ENCODE data around the gene NCAPH2.

NCAPH2 gene

GRCh38 chr22:50474710-50475651 lies 33.0 kb upstream of the NCAPH2 start, which contains the start of gene SBF1:
Gene SBF1 (minus strand): TSS chr22:50475035. CDS start chr22:50474840, 195 bp downstream.
- DNase-seq (ENCODE audit: low read depth in 2 of 2), result peak; percentile 85 to 88

DNA sequence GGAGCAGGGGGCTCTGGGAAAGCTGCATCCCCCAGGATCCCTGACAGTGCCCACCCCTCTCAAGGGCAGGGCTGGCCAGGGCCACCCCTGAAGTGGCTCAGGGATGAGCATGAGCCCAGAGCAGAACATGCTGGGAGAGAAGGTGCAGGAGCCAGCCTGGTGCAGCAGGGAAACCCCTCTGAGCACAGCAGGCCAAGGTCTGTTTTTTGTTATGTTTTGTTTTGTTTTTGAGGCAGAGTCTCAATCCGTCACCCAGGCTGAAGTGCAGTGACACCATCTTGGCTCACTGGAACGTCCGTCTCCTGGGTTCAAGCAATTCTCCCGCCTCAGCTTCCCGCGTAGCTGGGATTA lies 32.4 kb upstream of the NCAPH2 start:
- no peak for DNase-seq (ENCODE audit: low read depth in 2 of 2)

- no peak for DNase-seq (ENCODE audit: low read depth in 2 of 2)
These were observed 31.2 kb upstream of the NCAPH2 start for GRCh38 chr22:50476868-50477267.

DNA sequence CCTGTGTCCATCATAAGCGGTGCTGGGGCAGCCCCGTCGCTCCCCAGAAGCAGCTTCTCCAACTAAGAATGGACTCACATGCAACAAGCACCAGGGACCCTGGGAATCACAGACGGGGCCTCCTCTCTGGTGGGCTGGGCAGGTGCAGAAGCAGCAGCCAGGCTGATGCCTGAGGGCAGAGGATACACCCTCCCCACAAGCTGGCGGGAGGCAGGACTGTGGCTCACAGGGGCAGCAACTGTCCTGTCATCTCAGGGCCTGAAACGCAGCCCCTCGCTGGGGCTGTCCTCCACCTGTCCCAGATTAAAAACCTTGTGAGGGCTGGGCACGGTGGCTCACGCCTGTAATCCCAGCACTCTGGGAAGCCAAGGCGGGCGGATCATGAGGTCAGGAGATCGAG lies 30.1 kb upstream of the NCAPH2 start:
- DNase-seq (ENCODE audit: low read depth in 2 of 2), result no peak

DNA sequence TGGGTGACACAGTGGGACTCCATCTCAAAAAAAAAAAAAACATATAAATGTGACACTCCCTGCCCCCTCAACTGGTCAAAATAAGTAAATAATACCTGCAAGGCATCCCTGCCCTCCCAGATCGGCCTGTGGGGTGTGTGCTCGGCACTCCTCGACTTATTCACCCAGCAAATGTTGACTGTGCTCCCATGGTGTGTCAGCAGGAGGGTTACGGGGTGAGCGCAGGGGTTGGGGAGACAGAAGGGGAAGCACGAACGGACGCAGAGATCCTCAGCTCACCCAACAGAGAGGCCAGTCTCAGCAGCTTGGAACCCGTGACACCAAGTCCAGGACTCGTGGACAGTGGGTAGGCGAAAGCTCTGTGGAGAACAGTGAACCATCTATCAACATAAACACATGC lies 28.3 kb upstream of the NCAPH2 start:
- no peak for DNase-seq (ENCODE audit: low read depth in 2 of 2)

DNA sequence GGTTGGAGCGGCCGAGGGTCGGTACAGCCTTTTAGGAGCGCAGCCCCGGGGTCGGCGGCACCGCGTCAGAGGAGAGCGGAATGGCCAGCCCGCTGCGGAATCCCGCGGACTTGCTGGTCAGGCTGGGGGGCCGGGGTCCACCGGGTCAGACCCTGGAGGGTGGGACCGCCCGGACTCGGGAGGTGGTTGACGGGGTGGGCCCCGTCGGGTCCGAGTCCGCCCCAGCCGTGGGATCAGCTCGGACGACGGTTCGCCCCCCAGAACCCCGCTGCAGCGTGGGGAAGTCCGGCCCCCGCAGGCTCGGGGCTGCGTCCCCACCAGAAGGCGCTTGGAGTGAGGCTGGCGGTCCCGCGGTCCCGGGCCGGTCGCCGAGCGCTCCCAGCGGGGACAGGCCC lies 27.0 kb upstream of the NCAPH2 start:
- DNase-seq (ENCODE audit: low read depth in 2 of 2), result no peak

- DNase-seq (ENCODE audit: low read depth in 2 of 2), result peak; percentile 43 to 49
These were observed 26.5 kb upstream of the NCAPH2 start, which contains the start of gene ADM2 for GRCh38 chr22:50481440-50482106. Gene ADM2 (plus strand): TSS chr22:50481543. CDS start chr22:50481848, 305 bp downstream.

- DNase-seq (ENCODE audit: low read depth in 2 of 2), result no peak
These were observed 25.6 kb upstream of the NCAPH2 start for GRCh38 chr22:50482107-50483074.

GRCh38 chr22:50483106-50483505 lies 24.9 kb upstream of the NCAPH2 start:
- DNase-seq (ENCODE audit: low read depth in 2 of 2), result no peak

GRCh38 chr22:50483556-50483955 lies 24.5 kb upstream of the NCAPH2 start:
- DNase-seq (ENCODE audit: low read depth in 2 of 2), result no peak

GRCh38 chr22:50483977-50484853 lies 23.8 kb upstream of the NCAPH2 start:
- no peak for DNase-seq (ENCODE audit: low read depth in 2 of 2)

GRCh38 chr22:50485221-50486131 lies 22.5 kb upstream of the NCAPH2 start:
- DNase-seq (ENCODE audit: low read depth in 2 of 2), result no peak

DNA sequence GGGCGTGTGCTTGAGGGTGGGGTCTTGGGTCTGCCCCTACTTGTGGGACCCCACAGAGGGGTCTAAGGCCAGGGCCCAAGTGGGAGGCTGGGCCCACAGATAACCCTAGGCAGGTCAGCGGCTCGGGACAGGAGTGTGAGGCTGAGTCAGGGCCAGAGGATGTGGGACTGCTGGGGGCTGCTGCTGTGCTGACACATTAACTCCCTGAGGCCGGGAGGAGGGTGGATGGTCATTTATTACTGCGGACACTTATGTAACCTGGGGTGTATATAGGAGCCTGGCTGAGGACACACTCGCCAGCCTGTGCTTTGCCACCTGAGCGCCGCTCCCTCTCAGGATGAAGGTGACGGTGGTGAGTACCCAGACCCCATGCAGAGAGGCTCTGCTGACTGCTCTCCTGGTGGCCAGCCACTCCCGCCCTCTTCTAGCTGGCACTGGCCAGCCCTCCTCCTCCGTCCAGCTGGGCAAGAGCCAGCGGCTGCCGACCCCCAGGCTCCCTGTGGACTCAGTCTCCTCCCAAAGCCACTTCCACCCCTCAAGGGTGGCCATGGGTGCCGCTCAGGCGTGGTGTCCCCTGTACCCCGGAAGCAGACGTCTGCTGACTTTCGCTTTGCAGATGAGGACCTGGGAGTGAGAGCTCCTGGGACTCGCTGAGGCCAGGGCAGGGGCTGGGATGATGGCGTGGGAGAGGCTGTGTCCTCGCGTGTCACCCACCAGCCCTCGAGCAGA lies 21.3 kb upstream of the NCAPH2 start, which contains the start of gene MIOX:
Gene MIOX (plus strand): TSS at position 299 of the 729 bp plus-strand sequence. CDS start 39 bp downstream, at position 338.
- no peak for DNase-seq (ENCODE audit: low read depth in 2 of 2)

DNA sequence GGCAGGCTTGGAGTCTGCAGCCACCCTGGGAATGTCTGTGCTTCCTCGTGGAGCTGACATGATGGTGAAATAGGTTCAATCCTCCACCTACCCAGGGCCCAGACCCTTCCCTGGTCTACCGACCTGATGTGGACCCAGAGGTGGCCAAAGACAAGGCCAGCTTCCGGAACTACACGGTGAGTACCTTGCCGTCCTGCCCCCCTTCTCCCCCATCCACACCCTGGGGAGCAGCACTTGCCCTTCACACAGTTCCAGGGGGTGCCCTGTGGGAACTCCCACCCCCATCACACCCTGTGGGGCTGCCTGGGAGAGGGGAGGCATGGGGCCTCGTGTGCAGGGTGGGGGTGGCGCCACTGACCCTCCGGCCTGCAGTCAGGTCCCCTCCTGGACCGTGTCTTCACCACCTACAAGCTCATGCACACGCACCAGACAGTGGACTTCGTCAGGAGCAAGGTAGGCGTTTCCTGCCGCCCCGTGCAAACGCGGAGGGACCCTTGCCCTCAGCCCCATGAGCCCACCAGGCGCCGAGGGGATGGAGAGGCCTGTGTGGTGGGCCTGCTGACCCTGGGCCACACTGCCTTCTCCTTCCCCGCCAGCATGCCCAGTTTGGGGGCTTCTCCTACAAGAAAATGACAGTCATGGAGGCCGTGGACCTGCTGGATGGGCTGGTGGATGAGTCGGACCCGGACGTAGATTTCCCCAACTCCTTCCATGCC lies 20.6 kb upstream of the NCAPH2 start:
- DNase-seq (ENCODE audit: low read depth in 2 of 2), result no peak

DNA sequence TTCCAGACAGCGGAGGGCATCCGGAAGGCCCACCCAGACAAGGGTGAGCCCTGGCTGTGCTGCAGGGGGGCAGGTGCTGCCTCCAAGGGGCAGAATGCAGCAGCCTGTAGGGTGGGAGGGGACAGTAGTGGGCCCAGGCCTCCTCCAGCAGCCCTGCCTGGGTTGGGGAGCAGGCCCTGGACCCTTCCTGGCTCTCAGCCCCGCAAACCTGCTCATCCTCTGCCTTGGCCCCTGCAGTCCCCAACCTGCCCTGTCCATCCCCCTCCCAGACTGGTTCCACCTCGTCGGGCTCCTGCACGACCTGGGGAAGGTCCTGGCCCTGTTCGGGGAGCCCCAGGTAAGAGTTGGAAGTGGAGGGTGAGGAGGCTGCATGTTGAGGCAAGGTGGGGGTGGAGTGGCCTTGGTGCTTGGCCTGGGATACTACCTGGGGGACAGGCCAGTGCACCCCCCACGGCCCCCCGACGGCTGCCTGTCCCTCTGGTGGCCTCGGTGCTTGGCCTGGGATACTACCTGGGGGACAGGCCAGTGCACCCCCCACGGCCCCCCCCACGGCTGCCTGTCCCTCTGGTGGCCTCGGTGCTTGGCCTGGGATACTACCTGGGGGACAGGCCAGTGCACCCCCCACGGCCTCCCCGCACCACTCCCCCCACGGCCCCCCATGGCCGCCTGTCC lies 19.9 kb upstream of the NCAPH2 start:
- DNase-seq (ENCODE audit: low read depth in 2 of 2), result no peak

DNA sequence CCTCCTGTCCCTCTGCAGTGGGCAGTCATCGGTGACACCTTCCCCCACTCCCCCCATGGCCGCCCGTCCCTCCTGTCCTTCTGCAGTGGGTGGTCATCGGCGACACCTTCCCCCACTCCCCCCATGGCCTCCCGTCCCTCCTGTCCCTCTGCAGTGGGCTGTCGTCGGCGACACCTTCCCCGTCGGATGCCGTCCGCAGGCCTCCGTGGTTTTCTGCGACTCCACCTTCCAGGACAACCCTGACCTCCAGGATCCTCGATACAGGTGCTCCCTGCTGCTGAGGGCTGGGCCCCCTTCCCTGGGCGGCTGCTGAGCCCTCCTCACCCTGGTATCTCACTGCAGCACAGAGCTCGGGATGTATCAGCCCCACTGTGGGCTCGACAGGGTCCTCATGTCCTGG lies 19.1 kb upstream of the NCAPH2 start:
- no peak for DNase-seq (ENCODE audit: low read depth in 2 of 2)

GRCh38 chr22:50489363-50490243 lies 18.4 kb upstream of the NCAPH2 start:
- no peak for DNase-seq (ENCODE audit: low read depth in 2 of 2)

Measured in stimulated activated CD8-positive, alpha-beta memory T cell treated with anti-CD3 and anti-CD28 coated beads, Interleukin-2, amount 100 ng/mL, for 48 hours (primary cell).